DMS 273 (cell line): Measurements from ENCODE around the gene PIKFYVE.
"Not testable (repeated sequence)": the region's sequence is repeated elsewhere in the genome, so short reads cannot be mapped to it uniquely, and the experiment has no call there.

Experiments used
- DNase-seq: peaks from one replicate; lab custom pipeline; 2025; ENCODE audit not compliant: unreplicated experiment; lab: John Stamatoyannopoulos, UW

The PIKFYVE gene

GRCh38 chr2:208300847-208301618 is 35.0 kb downstream of the PIKFYVE start:
- DNase-seq: no peak

GRCh38 chr2:208304157-208304556 is 38.1 kb downstream of the PIKFYVE start:
- DNase-seq: no peak

- DNase-seq: no peak
Measured at GRCh38 chr2:208304695-208305094, 38.6 kb downstream of the PIKFYVE start.

GRCh38 chr2:208306291-208306690 is 40.2 kb downstream of the PIKFYVE start:
- no peak for DNase-seq

GRCh38 chr2:208311321-208311720 is 45.3 kb downstream of the PIKFYVE start:
- no peak for DNase-seq

- no peak for DNase-seq
Measured at GRCh38 chr2:208311954-208312353, 45.9 kb downstream of the PIKFYVE start.

GRCh38 chr2:208315081-208315788 is 49.2 kb downstream of the PIKFYVE start:
- no peak for DNase-seq

- DNase-seq: no peak
Measured at GRCh38 chr2:208318127-208318526, 52.1 kb downstream of the PIKFYVE start.

- DNase-seq: no peak
Measured at GRCh38 chr2:208319391-208319790, 53.3 kb downstream of the PIKFYVE start.

GRCh38 chr2:208320686-208321085 is 54.6 kb downstream of the PIKFYVE start:
- DNase-seq: no peak

GRCh38 chr2:208326016-208326415 is 60.0 kb downstream of the PIKFYVE start:
- DNase-seq: no peak

GRCh38 chr2:208329485-208329884 is 63.4 kb downstream of the PIKFYVE start:
- no peak for DNase-seq

GRCh38 chr2:208334230-208334629 is 68.2 kb downstream of the PIKFYVE start:
- DNase-seq: no peak

- DNase-seq: no peak
Measured at GRCh38 chr2:208346756-208347155, 80.7 kb downstream of the PIKFYVE start.

- DNase-seq: no peak
Measured at GRCh38 chr2:208350610-208351009, 84.6 kb downstream of the PIKFYVE start.

GRCh38 chr2:208352644-208353567 is 86.9 kb downstream of the PIKFYVE start:
- DNase-seq: no peak

GRCh38 chr2:208354964-208355381 is 88.9 kb downstream of the PIKFYVE start:
- DNase-seq: no peak

GRCh38 chr2:208356420-208356819 is 90.4 kb downstream of the PIKFYVE start:
- DNase-seq: not testable (repeated sequence)

GRCh38 chr2:208356846-208357574 is 91.0 kb downstream of the PIKFYVE start:
- DNase-seq: no peak

GRCh38 chr2:208358758-208359631 is 92.9 kb downstream of the PIKFYVE start:
- peak; percentile 12 for DNase-seq
